CD14-positive monocyte (primary cell): ENCODE results near the gene SIX5. TPM values are rescaled to one million over a fixed set of nuclear protein-coding genes. Genes with fewer than 3 reads are reported as not detected.

ENCODE experiments used
- DNase-seq, 3 donors: peaks; one replicate each; pipeline ENCODE4 v3.0.0-alpha.2; 2011 to 2022
- H2AFZ ChIP-seq: 2 replicates; pipeline ENCODE4 v1.6.0; 2012; ENCODE audit warnings: mild to moderate bottlenecking, low read depth, low read length, inconsistent platforms; ENCODE audit not compliant: insufficient read depth, poor library complexity, severe bottlenecking
- H3K27ac ChIP-seq, 2 donors: 1 replicate in 1 of 2; 2 replicates in 1 of 2; pipeline ENCODE4 v1.5.1; 2012 to 2013; ENCODE audit warnings: low read length in 2 of 2, control low read depth in 1 of 2, inconsistent platforms in 1 of 2, low read depth in 1 of 2, mild to moderate bottlenecking in 1 of 2
- H3K27me3 ChIP-seq, 2 donors: one replicate each; pipeline versions ENCODE4 v1.6.0 to v1.6.1; 2011 to 2013; ENCODE audit warnings: low read length in 2 of 2; ENCODE audit not compliant: control insufficient read depth in 2 of 2, insufficient read depth in 2 of 2
- H3K36me3 ChIP-seq, 2 donors: replicated peaks in 1 of 2; 1 replicate in 1 of 2; 2 replicates in 1 of 2; pipeline versions ENCODE4 v1.5.1 to v1.6.1; 2012 to 2013; ENCODE audit warnings: low read length in 2 of 2, control low read depth in 1 of 2, inconsistent platforms in 1 of 2, mild to moderate bottlenecking in 1 of 2; ENCODE audit not compliant: insufficient read depth in 2 of 2, control insufficient read depth in 1 of 2
- H3K4me1 ChIP-seq, 2 donors: 1 replicate in 1 of 2; 2 replicates in 1 of 2; pipeline versions ENCODE4 v1.5.1 to v1.6.1; 2012 to 2013; ENCODE audit warnings: low read length in 2 of 2, control low read depth in 1 of 2, inconsistent platforms in 1 of 2, mild to moderate bottlenecking in 1 of 2, moderate library complexity in 1 of 2; ENCODE audit not compliant: insufficient read depth in 2 of 2, control insufficient read depth in 1 of 2
- H3K4me2 ChIP-seq: replicated peaks from 2 replicates; pipeline ENCODE3; 2012; ENCODE audit warnings: low read length, moderate library complexity, mild to moderate bottlenecking; ENCODE audit not compliant: poor library complexity, severe bottlenecking; ENCODE audit errors: extremely low read depth
- H3K4me3 ChIP-seq, 3 experiments: fragments of 200-600 bp in 1 of 3; sonication (generic) in 1 of 3; replicated peaks in 1 of 3; 1 replicate in 2 of 3; 2 replicates in 1 of 3; pipeline ENCODE4 v1.5.1; 2011 to 2013; ENCODE audit warnings: low read length in 3 of 3, mild to moderate bottlenecking in 3 of 3, control low read depth in 2 of 3, low read depth in 2 of 3, inconsistent platforms in 1 of 3, moderate library complexity in 1 of 3
- H3K79me2 ChIP-seq: 2 replicates; pipeline ENCODE4 v1.6.0; 2012; ENCODE audit warnings: mild to moderate bottlenecking, control low read depth, inconsistent platforms, low read length, moderate library complexity; ENCODE audit not compliant: insufficient read depth
- H3K9ac ChIP-seq: 2 replicates; pipeline ENCODE4 v1.6.0; 2017; ENCODE audit warnings: low read length, mild to moderate bottlenecking; ENCODE audit not compliant: insufficient read depth, poor library complexity, severe bottlenecking
- H3K9me3 ChIP-seq, 2 donors: replicated peaks in 1 of 2; 1 replicate in 1 of 2; 2 replicates in 1 of 2; pipeline versions ENCODE4 v1.5.1 to v1.6.1; 2012 to 2013; ENCODE audit warnings: low read length in 2 of 2, control low read depth in 1 of 2; ENCODE audit not compliant: control insufficient read depth in 1 of 2, insufficient read depth in 1 of 2
- H4K20me1 ChIP-seq: 2 replicates; pipeline ENCODE4 v1.6.0; 2012; ENCODE audit warnings: mild to moderate bottlenecking, low read length, control low read depth, moderate library complexity; ENCODE audit not compliant: insufficient read depth
- H3K27ac Mint-ChIP-seq, 7 donors: one replicate each; pipeline ENCODE4 v1.8.0; 2020; ENCODE audit warnings: mild to moderate bottlenecking in 7 of 7, mixed read lengths in 7 of 7, moderate library complexity in 6 of 7, inconsistent platforms in 2 of 7
- H3K27me3 Mint-ChIP-seq, 3 donors: one replicate each; pipeline ENCODE4 v1.8.0; 2021 to 2022; ENCODE audit warnings: low read depth in 3 of 3, mild to moderate bottlenecking in 3 of 3, mixed read lengths in 3 of 3, moderate library complexity in 3 of 3, inconsistent platforms in 1 of 3
- H3K36me3 Mint-ChIP-seq, 2 donors: one replicate each; pipeline ENCODE4 v1.8.0; 2020; ENCODE audit warnings: mixed read lengths in 2 of 2, inconsistent platforms in 1 of 2, mild to moderate bottlenecking in 1 of 2
- H3K4me1 Mint-ChIP-seq: one replicate; pipeline ENCODE4 v1.8.0; 2020; ENCODE audit warnings: mild to moderate bottlenecking, mixed read lengths
- H3K4me3 Mint-ChIP-seq, 2 donors: one replicate each; pipeline ENCODE4 v1.8.0; 2020; ENCODE audit warnings: mild to moderate bottlenecking in 2 of 2, mixed read lengths in 2 of 2, moderate library complexity in 1 of 2
- H3K9me3 Mint-ChIP-seq, 7 donors: one replicate each; pipeline ENCODE4 v1.8.0; 2020 to 2022; ENCODE audit warnings: mixed read lengths in 7 of 7, mild to moderate bottlenecking in 6 of 7, moderate library complexity in 6 of 7, inconsistent platforms in 2 of 7
- CTCF ChIP-seq: fragments of 200-600 bp; IDR thresholded peaks from one replicate; pipeline ENCODE4 v1.8.0; 2022; ENCODE audit warnings: antibody characterized with exemption, mild to moderate bottlenecking
- WGBS: methylation state at CpG from one replicate; pipeline ENCODE4 v1.1.5; 2013; ENCODE audit warnings: missing lambda C conversion rate; ENCODE audit not compliant: insufficient coverage; 5-methylcytosine and 5-hydroxymethylcytosine counted together
- intact Hi-C, 2 donors: fragments of 100-400 bp; cut with micrococcal nuclease; formaldehyde crosslinking; loops; one replicate each; pipeline versions ENCODE4 v1.15.0 to v1.15.1; 2023
- polyA plus RNA-seq, 3 donors: library from polyadenylated mRNA; depleted of rRNA in 1 of 3; unstranded in 2 of 3; stranded (reverse) in 1 of 3; fragments of 300-500 nt in 2 of 3; fragments of >200 nt in 1 of 3; fragmentation: Illumina TruSeq in 2 of 3; gene quantifications; 1 replicate in 2 of 3; 2 replicates in 1 of 3; pipeline ENCODE4 v1.2.3, GENCODE V29; 2012 to 2021

The SIX5 gene
- polyA plus RNA-seq, 3 donors: 0.04 TPM; not detected in 2

GRCh38 chr19:45792470-45793177 is 23.6 kb upstream of the SIX5 start, which contains the start of gene DMWD:
DMWD (minus strand) TSS chr19:45792845; CDS start chr19:45792756, 89 bp downstream.
- TF ChIP-seq CTCF: no peak
- Histone ChIP-seq H2AFZ (no peak within 1 kb of the TSS), H3K9ac (no peak within 1 kb of the TSS), H3K27me3 (peaks cover 62 to 80% of the 10 kb centered on the region in 2 donors), H3K4me2 (peak within 1 kb of the TSS; percentile 70), H3K4me3 (peak within 1 kb of the TSS in 1 of 3 experiments; percentile 59), H3K4me1 (peaks cover 35 to 41% of the 10 kb centered on the region in 2 donors), H3K9me3 (peaks cover 6 to 23% of the 10 kb centered on the region in 2 donors), H3K79me2 (no peaks in the 10 kb centered on the region), H4K20me1 (peaks cover 69% of the 10 kb centered on the region), H3K27ac (no peak within 1 kb of the TSS), H3K36me3 (no peaks in the 10 kb centered on the region)
- Mint-ChIP-seq H3K4me3 (peak within 1 kb of the TSS; percentile 76 to 94), H3K9me3 (peaks cover 6 to 55% (median 28%) of the 10 kb centered on the region in 7 donors), H3K36me3 (peaks cover 20 to 28% of the 10 kb centered on the region in 2 donors), H3K27me3 (peaks cover 85 to 91% (median 91%) of the 10 kb centered on the region in 3 donors), H3K4me1 (peaks cover 33% of the 10 kb centered on the region), H3K27ac (peak within 1 kb of the TSS in 6 of 7 donors; percentile 60 to 87 (median 74))
- WGBS: under 1% methylated on average over 86 of the region's 86 CpGs
- intact Hi-C loops: no loop called here
- peak; percentile 88 to 94 (median 89) for DNase-seq

- Histone ChIP-seq H3K9me3 (peaks cover 6 to 30% of the 10 kb centered on the region in 2 donors), H3K9ac (no peak overlapping the region), H3K4me3 (peak overlapping the region in 1 of 3 experiments; percentile 59), H3K36me3 (no peaks in the 10 kb centered on the region), H2AFZ (no peak overlapping the region), H3K4me2 (peak overlapping the region; percentile 70), H3K27ac (no peak overlapping the region), H3K27me3 (peaks cover 66 to 80% of the 10 kb centered on the region in 2 donors), H3K79me2 (no peaks in the 10 kb centered on the region), H4K20me1 (peaks cover 76% of the 10 kb centered on the region), H3K4me1 (peaks cover 35 to 41% of the 10 kb centered on the region in 2 donors)
- no peak for DNase-seq
- Mint-ChIP-seq H3K9me3 (peaks cover 6 to 60% (median 32%) of the 10 kb centered on the region in 7 donors), H3K36me3 (peaks cover 24 to 33% of the 10 kb centered on the region in 2 donors), H3K4me3 (peak overlapping the region; percentile 76 to 82), H3K27me3 (peaks cover 85 to 93% (median 91%) of the 10 kb centered on the region in 3 donors), H3K4me1 (peaks cover 33% of the 10 kb centered on the region), H3K27ac (peak overlapping the region in 6 of 7 donors; percentile 59 to 87 (median 74))
- TF ChIP-seq CTCF: no peak
- intact Hi-C loops: no loop called here
- 9% methylated on average over 31 of the region's 31 CpGs for WGBS
Measured at GRCh38 chr19:45791744-45792469, 22.9 kb upstream of the SIX5 start.
